Measurements from ENCODE around the gene SLC49A4. TPM values are rescaled to one million over a fixed set of nuclear protein-coding genes. Genes with fewer than 3 reads are reported as not detected.
A peak's percentile ranks its signal among the peaks of the same experiment; 100 is the strongest.

SLC49A4 gene
- total RNA-seq, 6 experiments from 2014 or later: 5.5 to 8.6 (median 6.7) TPM

- WGBS (ENCODE audit: insufficient coverage, low coverage, low lambda C conversion rate, missing lambda C conversion rate): 85% methylated on average over 3 of the region's 3 CpGs
- TF ChIP-seq CTCF (IDR thresholded peaks at IDR 0.05) (no peak), POLR2A (IDR thresholded peaks at IDR 0.05) (no peak)
- H3K27me3 ChIP-seq: no peaks in the 10 kb centered on the region
- no peaks in the 10 kb centered on the region for H3K36me3 ChIP-seq
- H3K4me1 ChIP-seq: no peaks in the 10 kb centered on the region
- no peaks in the 10 kb centered on the region for H3K9me3 ChIP-seq
- no peak for DNase-seq
- ATAC-seq: no peak
- intact Hi-C loops (cut with DNase I): no loop called here
- no peak overlapping the region for H3K27ac ChIP-seq
- H3K4me3 ChIP-seq: no peak overlapping the region
These were observed 28.4 kb upstream of the SLC49A4 start for GRCh38 chr3:122766430-122766829.

- peak overlapping the region in 1 of 3 donors; percentile 32 for H3K27ac ChIP-seq
- WGBS (ENCODE audit: insufficient coverage, low coverage, low lambda C conversion rate, missing lambda C conversion rate): 73% methylated on average over 3 of the region's 3 CpGs
- DNase-seq (no peak), ATAC-seq (peak; percentile 28 to 69 (median 53))
- H3K4me3 ChIP-seq: no peak overlapping the region
- no peak for TF ChIP-seq POLR2A (IDR thresholded peaks at IDR 0.05)
- TF ChIP-seq CTCF (IDR thresholded peaks at IDR 0.05): no peak
- H3K27me3 ChIP-seq: no peaks in the 10 kb centered on the region
- intact Hi-C loops (cut with DNase I): no loop called here
- H3K36me3 ChIP-seq: no peaks in the 10 kb centered on the region
- no peaks in the 10 kb centered on the region for H3K4me1 ChIP-seq
- H3K9me3 ChIP-seq: no peaks in the 10 kb centered on the region
These were observed 27.1 kb upstream of the SLC49A4 start for GRCh38 chr3:122767540-122768372.

DNA sequence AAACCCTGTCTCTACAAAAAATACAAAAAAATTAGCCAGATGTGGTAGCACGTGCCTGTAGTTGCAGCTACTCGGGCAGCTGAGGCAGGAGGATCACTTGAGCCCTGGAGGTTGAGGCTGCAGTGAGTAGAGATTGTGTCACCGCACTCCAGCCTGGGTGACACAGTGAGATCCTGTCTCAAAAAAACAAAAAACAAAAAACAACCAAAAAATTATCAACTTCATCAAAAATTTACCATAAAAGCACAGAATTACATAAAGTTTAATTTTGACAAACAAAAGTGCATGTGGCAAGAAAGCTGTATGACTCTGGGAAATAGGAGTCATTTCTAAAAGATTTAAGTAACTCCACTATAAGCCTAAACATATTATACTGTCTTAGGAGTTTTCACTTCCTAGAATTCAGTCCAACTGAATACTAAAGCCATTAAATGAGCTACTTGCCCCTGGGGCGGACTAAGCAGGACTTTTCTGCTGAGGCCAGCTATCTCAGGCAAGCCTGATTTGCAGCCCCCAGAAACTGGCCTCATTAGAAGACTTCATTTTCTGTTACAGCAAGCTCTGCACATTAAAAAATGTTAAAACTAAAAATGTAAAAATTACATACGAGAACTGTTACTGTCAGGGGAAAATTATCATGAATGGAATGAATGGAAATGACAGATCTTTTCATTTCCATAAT lies 24.2 kb upstream of the SLC49A4 start:
- Histone ChIP-seq H3K27me3 (no peaks in the 10 kb centered on the region), H3K36me3 (no peaks in the 10 kb centered on the region), H3K4me1 (no peaks in the 10 kb centered on the region), H3K9me3 (no peaks in the 10 kb centered on the region), H3K4me3 (no peak overlapping the region), H3K27ac (no peak overlapping the region)
- TF ChIP-seq POLR2A (IDR thresholded peaks at IDR 0.05): no peak
- no peak for TF ChIP-seq CTCF (IDR thresholded peaks at IDR 0.05)
- WGBS (ENCODE audit: insufficient coverage, low coverage, low lambda C conversion rate, missing lambda C conversion rate): 70% methylated on average over 5 of the region's 5 CpGs
- intact Hi-C loops (cut with DNase I): no loop called here
- ATAC-seq: peak in 3 of 4 donors; percentile 30 to 45 (median 38)
- no peak for DNase-seq

GRCh38 chr3:122772827-122773226 lies 22.0 kb upstream of the SLC49A4 start:
- no peak for ATAC-seq
- Histone ChIP-seq H3K27ac (no peak overlapping the region), H3K4me1 (no peaks in the 10 kb centered on the region), H3K27me3 (no peaks in the 10 kb centered on the region), H3K36me3 (no peaks in the 10 kb centered on the region), H3K9me3 (no peaks in the 10 kb centered on the region), H3K4me3 (no peak overlapping the region)
- no peak for TF ChIP-seq POLR2A (IDR thresholded peaks at IDR 0.05)
- TF ChIP-seq CTCF (IDR thresholded peaks at IDR 0.05): no peak
- DNase-seq: no peak
- WGBS (ENCODE audit: insufficient coverage, low coverage, low lambda C conversion rate, missing lambda C conversion rate): 80% methylated on average over 1 of the region's 1 CpG
- intact Hi-C loops (cut with DNase I): no loop called here
